K562 (cell line): Measurements from ENCODE around the gene ARHGAP18. TPM values are rescaled to one million over a fixed set of nuclear protein-coding genes. Genes with fewer than 3 reads are reported as not detected.

ENCODE experiments used
- BACH1 ChIP-seq: fragments of 200-800 bp; sonication (Bioruptor generic); IDR thresholded peaks from 2 replicates; pipeline ENCODE4 v1.6.1; 2016; ENCODE audit warnings: missing genetic modification characterization, missing compliant biosample characterization
- CCNT2 ChIP-seq: IDR thresholded peaks from 2 replicates; pipeline ENCODE4 v1.6.1; 2011; ENCODE audit warnings: borderline replicate concordance, low read depth, mild to moderate bottlenecking, moderate library complexity, mixed read lengths, low read length; ENCODE audit not compliant: insufficient read length; ENCODE audit errors: extremely low read depth
- CXXC5 ChIP-seq: fragments of 250-450 bp; sonication (Bioruptor Pico); IDR thresholded peaks from 2 replicates; pipeline ENCODE4 v1.8.0; 2022; ENCODE audit warnings: inconsistent platforms, mild to moderate bottlenecking, moderate library complexity
- FOXM1 ChIP-seq, 2 experiments: fragments of 450-650 bp in 1 of 2; sonication (generic) in 1 of 2; formaldehyde crosslinking in 1 of 2; IDR thresholded peaks; 2 replicates each; pipeline versions ENCODE4 v1.6.1 to v1.9.0; 2017 to 2022; ENCODE audit warnings: low read depth in 2 of 2, mild to moderate bottlenecking in 2 of 2, missing genetic modification reagents in 1 of 2, moderate library complexity in 1 of 2
- HNRNPH1 ChIP-seq: fragments of 200-400 bp; formaldehyde crosslinking; optimal IDR thresholded peaks from 2 replicates; pipeline ENCODE3; 2017; ENCODE audit warnings: low read depth, mild to moderate bottlenecking, low read length, moderate library complexity
- HSF4 ChIP-seq: fragments of 250-450 bp; sonication (Bioruptor Pico); IDR thresholded peaks from 2 replicates; pipeline ENCODE4 v2.1.2; 2022; ENCODE audit warnings: mild to moderate bottlenecking, moderate library complexity, borderline replicate concordance
- RFX5 ChIP-seq: IDR thresholded peaks from 2 replicates; pipeline ENCODE4 v1.6.1; 2011; ENCODE audit warnings: low read depth, mild to moderate bottlenecking, improper control_type of control experiment, low read length
- WHSC1 ChIP-seq: IDR thresholded peaks from one replicate; pipeline ENCODE4 v1.6.1; 2012; ENCODE audit warnings: low read length, control low read depth, inconsistent platforms
- ZC3H11A ChIP-seq: IDR thresholded peaks from 2 replicates; pipeline ENCODE4 v1.6.1; 2012; ENCODE audit warnings: low read depth, low read length, improper control_type of control experiment
- ZNF766 ChIP-seq: fragments of 200-800 bp; sonication (Bioruptor generic); conservative IDR thresholded peaks from 2 replicates; pipeline ENCODE4 v1.6.1; 2016; ENCODE audit warnings: missing genetic modification characterization, missing compliant biosample characterization
- polyA plus RNA-seq, 8 experiments: library from polyadenylated mRNA; depleted of rRNA in 4 of 8; stranded (reverse) in 5 of 8; unstranded in 3 of 8; fragments of >200 nt; fragmentation: Nextera tagmentation in 2 of 8; fragmentation: Illumina TruSeq in 1 of 8; extraction: Ambion mirVana in 2 of 8; extraction: Trizol in 1 of 8; gene quantifications; 2 replicates each; pipeline versions ENCODE4 v1.2.1 to v1.2.3, GENCODE V29; 2011 to 2014; ENCODE audit warnings: inconsistent platforms in 1 of 8, missing spikeins in 1 of 8
- total RNA-seq, 7 experiments: library from RNA; depleted of rRNA in 6 of 7; stranded (reverse); fragments of >200 nt in 6 of 7; fragmentation: Illumina TruSeq in 2 of 7; extraction: Trizol in 2 of 7; gene quantifications; 2 replicates each; pipeline versions ENCODE4 v1.2.1 to v1.2.3, GENCODE V29; 2011 to 2021; ENCODE audit warnings: low replicate concordance in 1 of 7
- TF ChIP-seq, protein P1 (sequence below), 2 experiments: fragments of 450-650 bp; formaldehyde crosslinking in 1 of 2; IDR thresholded peaks; 2 replicates each; pipeline versions ENCODE4 v1.4.0 to v1.6.1; 2014 to 2020; ENCODE audit warnings: mild to moderate bottlenecking in 2 of 2, borderline replicate concordance in 1 of 2, low read depth in 1 of 2
- TF ChIP-seq, protein P2 (sequence below): fragments of 150-350 bp; conservative IDR thresholded peaks from 2 replicates; pipeline ENCODE4 v1.6.1; 2014; ENCODE audit warnings: low read length
- TF ChIP-seq, protein P3 (sequence below), 2 experiments: fragments of 450-650 bp; IDR thresholded peaks; 2 replicates each; pipeline ENCODE4 v1.6.1; 2016

The ARHGAP18 gene
- total and polyA plus RNA-seq, 9 of the 15 experiments (the other 6 are each of a cell fraction or from before 2014, with no cell fraction given), result 13.3 to 29.7 (median 21.1) TPM

DNA sequence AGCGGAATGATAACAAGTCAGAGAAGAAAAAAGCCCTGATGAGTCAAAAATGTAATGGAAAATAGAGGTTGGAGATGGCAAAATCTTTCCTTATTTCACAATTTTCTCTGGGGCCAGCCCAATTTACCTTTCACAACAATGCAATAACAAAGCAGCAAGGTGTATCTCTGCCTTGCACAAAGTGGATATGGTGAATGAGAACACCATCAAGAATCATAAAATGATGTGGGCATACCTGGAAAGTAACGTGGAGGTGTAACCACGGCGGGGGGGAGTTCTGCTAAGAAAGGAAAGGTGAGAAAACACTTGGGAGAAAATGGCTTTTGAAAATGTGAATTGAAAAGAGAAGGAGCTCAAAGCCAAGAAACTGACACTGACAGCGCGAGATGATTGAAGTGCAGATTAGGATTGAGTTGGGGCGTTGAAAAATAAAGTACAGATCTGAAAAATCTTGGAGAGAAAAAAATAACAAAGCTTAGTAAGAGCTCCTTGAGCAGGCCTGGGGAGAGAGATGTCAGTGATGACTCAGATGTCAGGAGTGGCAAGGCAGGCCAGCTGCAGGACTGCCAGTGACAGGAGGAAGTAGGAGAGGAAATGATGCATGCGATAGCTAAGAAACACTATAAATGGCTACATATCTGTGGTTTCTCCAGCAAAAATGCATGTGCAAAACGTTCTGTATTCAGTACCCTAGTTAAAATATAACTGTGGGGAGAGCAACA is 26.2 kb downstream of the ARHGAP18 start (continued):
- TF ChIP-seq, protein P1, sequence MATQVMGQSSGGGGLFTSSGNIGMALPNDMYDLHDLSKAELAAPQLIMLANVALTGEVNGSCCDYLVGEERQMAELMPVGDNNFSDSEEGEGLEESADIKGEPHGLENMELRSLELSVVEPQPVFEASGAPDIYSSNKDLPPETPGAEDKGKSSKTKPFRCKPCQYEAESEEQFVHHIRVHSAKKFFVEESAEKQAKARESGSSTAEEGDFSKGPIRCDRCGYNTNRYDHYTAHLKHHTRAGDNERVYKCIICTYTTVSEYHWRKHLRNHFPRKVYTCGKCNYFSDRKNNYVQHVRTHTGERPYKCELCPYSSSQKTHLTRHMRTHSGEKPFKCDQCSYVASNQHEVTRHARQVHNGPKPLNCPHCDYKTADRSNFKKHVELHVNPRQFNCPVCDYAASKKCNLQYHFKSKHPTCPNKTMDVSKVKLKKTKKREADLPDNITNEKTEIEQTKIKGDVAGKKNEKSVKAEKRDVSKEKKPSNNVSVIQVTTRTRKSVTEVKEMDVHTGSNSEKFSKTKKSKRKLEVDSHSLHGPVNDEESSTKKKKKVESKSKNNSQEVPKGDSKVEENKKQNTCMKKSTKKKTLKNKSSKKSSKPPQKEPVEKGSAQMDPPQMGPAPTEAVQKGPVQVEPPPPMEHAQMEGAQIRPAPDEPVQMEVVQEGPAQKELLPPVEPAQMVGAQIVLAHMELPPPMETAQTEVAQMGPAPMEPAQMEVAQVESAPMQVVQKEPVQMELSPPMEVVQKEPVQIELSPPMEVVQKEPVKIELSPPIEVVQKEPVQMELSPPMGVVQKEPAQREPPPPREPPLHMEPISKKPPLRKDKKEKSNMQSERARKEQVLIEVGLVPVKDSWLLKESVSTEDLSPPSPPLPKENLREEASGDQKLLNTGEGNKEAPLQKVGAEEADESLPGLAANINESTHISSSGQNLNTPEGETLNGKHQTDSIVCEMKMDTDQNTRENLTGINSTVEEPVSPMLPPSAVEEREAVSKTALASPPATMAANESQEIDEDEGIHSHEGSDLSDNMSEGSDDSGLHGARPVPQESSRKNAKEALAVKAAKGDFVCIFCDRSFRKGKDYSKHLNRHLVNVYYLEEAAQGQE (IDR thresholded peaks at IDR 0.05; ENCODE audit: borderline replicate concordance), result peak; percentile 45; the same call in 1 of the 2 replicates
- TF ChIP-seq, protein P1 (CRISPR knock-in tag; IDR thresholded peaks at IDR 0.05; ENCODE audit: low read depth), result no peak
- TF ChIP-seq, protein P2, sequence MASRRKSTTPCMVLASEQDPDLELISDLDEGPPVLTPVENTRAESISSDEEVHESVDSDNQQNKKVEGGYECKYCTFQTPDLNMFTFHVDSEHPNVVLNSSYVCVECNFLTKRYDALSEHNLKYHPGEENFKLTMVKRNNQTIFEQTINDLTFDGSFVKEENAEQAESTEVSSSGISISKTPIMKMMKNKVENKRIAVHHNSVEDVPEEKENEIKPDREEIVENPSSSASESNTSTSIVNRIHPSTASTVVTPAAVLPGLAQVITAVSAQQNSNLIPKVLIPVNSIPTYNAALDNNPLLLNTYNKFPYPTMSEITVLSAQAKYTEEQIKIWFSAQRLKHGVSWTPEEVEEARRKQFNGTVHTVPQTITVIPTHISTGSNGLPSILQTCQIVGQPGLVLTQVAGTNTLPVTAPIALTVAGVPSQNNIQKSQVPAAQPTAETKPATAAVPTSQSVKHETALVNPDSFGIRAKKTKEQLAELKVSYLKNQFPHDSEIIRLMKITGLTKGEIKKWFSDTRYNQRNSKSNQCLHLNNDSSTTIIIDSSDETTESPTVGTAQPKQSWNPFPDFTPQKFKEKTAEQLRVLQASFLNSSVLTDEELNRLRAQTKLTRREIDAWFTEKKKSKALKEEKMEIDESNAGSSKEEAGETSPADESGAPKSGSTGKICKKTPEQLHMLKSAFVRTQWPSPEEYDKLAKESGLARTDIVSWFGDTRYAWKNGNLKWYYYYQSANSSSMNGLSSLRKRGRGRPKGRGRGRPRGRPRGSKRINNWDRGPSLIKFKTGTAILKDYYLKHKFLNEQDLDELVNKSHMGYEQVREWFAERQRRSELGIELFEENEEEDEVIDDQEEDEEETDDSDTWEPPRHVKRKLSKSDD, result no peak
- TF ChIP-seq, protein P3, sequence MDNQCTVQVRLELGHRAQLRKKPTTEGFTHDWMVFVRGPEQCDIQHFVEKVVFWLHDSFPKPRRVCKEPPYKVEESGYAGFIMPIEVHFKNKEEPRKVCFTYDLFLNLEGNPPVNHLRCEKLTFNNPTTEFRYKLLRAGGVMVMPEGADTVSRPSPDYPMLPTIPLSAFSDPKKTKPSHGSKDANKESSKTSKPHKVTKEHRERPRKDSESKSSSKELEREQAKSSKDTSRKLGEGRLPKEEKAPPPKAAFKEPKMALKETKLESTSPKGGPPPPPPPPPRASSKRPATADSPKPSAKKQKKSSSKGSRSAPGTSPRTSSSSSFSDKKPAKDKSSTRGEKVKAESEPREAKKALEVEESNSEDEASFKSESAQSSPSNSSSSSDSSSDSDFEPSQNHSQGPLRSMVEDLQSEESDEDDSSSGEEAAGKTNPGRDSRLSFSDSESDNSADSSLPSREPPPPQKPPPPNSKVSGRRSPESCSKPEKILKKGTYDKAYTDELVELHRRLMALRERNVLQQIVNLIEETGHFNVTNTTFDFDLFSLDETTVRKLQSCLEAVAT (IDR thresholded peaks at IDR 0.05), result peak in 1 of 2 experiments; percentile 85; a peak in 2 of 4 replicates
- TF ChIP-seq BACH1 (peak; percentile 51), HNRNPH1 (no peak), ZNF766 (CRISPR knock-in tag) (peak; percentile 90), ZC3H11A (no peak), WHSC1 (no peak), FOXM1 (IDR thresholded peaks at IDR 0.05; ENCODE audit: low read depth) (peak; percentile 64), FOXM1 (CRISPR knock-in tag; IDR thresholded peaks at IDR 0.05; ENCODE audit: low read depth) (no peak), CXXC5 (CRISPR knock-in tag) (peak; percentile 61), HSF4 (CRISPR knock-in tag) (no peak), RFX5 (no peak), CCNT2 (no peak)
